NCI-H1436 treated with DMSO at 0.1 percent for 48 hours (cell line): ENCODE data around the gene FAM162B.
"Not testable (repeated sequence)": the region's sequence is repeated elsewhere in the genome, so short reads cannot be mapped to it uniquely, and the experiment has no call there.

Experiments used
- DNase-seq: peaks from one replicate; lab custom pipeline; 2025; lab: John Stamatoyannopoulos, UW

The FAM162B gene

DNA sequence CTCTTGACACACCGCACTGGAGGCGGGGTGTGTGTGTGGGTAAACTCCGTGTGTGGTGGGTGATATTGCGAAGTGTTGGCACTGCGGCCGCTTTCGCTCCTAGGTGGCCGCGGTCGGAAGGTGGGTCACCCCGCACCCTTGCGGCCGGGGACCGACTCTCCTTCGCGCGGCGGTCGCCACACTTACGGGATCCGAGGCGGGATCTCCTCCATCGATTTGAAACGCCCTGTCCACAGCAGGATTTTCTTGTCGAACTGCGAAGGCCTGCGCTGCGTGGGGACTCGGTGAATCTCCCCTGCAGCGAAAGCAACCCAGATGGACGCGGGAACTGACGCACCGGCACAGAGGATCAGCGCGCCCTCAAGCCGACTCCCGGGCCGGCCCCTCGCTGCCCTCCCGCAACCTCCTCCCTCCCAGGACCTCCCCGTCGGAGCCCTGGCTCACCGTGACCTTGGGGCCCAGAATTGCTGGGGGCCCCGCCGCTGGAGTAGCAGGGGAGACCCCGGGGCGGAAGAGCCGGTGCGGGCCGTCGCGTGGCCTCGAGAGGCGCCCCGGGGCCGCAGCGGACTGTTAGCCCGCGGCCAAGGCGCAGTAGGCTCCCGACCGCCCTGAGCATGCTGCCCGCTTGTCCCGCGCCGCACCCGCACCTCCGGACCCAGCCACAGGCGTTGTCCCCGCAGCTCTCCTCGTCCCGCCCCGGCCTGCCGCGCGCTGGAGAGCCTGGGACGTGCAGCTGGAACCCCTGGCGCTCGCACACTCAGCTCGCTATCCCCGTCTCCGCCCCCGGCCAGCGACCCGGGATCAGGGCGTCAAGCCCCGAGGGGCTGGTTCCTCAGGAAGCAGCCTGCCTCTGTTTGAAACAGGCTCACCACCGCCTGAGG is at the start of gene FAM162B:
TSS of gene FAM162B (minus strand) at position 759 of the 881 bp plus-strand sequence. CDS start at position 616, 143 bp downstream.
- no peak for DNase-seq

DNA sequence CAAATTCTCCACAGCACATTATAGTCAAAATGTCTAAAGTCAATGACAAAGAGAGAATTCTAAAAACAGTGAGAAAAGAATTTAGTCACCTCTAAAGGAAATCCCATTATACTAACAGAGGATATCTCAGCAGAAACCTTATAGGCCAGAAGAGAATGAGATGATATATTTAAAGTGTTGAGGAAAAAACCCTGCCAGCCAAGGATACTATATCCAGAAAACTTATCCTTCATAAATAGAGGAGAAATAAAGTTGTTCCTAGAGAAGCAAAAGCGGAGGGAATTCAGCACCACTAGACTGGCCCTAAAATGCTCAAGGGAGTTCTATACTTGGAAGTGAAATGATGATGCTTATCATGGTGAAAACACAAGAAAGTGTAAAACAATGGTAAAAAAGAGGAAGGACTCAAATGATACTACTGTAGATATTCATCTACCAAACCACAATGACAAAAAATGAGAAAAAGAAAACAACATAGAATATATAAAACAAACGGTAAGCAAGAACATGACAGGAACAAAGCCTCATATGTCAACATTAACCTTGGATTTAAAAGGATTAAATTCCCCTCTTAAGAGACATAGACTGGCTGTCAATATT is 46.6 kb upstream of the FAM162B start:
- no peak for DNase-seq

DNA sequence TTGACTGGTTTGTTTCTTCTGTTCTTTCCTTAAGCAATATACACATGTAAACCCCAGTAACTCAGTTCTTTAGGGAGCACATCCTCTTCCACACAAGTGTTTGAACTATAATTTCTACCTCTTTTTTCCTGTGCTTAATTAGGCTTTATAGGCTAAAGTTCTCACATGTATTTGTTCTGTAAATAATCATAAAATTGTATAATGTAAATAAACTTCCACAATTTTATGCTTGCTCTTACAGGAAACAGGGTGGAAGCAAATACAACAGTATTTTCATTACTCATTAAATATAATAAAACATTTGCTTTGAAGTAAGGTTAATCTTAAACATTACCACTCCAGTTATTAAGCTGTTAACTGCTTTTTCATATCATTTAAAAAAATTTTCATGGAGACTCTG is 36.5 kb upstream of the FAM162B start:
- no peak for DNase-seq

DNA sequence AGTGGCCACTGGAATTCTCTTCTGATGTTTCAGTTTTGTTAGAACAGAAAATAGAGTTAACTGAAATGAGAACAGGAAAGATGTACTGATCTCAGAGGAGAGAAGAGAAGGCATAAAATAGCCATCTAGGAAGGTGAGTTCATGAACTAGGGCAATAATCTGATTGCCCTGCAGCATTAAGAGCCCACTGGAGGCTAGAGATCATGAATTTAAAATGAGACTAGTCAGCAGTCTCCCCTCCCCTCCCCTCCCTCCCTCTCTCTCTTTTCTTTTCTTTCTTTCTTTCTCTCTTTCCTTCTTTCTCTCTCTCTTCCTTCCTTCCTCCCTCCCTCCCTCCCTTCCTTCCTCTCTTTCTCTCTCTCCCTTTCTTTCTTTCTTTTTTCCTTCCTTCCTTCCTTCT is 34.4 kb upstream of the FAM162B start:
- no peak for DNase-seq

DNA sequence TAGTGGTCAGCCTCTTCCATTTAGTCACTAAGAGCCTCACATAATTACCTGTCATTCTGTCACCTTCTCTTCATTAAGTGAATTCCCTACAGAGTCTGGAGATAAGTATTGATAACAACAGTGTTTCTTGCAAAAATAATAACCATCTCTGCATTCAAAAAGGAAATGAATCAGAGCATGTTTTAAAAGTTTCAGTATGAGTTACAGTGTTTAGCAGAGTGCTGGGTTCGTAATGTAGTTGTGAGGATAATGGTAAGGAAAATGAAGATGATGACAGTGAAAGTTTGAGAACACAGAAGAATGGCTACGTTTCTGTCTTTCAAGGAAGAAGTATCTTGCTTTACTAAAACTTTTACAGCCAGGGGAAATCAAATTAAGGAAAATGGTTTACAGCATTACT is 32.1 kb upstream of the FAM162B start:
- DNase-seq, result no peak

DNA sequence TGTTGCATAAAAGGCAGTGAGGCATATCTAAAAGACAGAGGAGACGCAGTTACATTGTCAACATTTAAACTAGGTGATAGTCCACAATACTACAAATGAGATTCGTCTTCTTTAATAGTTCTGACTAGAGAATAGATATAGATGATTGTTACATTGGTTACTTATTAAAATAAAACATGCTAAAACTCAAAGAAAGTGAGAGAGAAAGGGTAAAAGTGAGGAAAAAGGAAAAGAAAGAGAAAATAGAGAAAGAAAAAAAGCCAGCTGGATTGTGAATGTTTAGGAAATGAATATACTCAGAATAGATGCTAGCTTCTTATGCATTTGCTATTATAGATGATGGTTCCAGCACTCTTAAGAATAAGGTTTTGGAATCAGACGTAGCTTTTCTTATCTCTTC is 27.7 kb upstream of the FAM162B start:
- no peak for DNase-seq

DNA sequence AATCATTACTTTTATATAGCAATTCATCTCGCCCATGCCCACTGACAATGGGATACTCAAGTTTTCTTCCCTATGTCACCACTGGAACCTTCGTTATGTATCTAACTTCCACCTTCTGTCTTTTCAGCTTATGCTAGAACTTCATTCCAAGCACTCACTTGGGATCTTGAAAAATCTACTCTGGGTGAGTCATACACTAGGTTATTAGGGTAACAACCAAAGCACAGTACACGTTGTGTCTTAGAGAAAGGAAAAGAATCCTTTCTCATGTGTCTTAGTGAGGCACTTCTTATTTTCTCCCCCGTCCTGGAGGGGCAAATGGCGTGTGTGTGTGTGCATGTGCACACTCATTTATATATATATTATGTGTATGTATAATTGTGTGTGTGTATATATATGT is 18.3 kb upstream of the FAM162B start:
- DNase-seq, result no peak

DNA sequence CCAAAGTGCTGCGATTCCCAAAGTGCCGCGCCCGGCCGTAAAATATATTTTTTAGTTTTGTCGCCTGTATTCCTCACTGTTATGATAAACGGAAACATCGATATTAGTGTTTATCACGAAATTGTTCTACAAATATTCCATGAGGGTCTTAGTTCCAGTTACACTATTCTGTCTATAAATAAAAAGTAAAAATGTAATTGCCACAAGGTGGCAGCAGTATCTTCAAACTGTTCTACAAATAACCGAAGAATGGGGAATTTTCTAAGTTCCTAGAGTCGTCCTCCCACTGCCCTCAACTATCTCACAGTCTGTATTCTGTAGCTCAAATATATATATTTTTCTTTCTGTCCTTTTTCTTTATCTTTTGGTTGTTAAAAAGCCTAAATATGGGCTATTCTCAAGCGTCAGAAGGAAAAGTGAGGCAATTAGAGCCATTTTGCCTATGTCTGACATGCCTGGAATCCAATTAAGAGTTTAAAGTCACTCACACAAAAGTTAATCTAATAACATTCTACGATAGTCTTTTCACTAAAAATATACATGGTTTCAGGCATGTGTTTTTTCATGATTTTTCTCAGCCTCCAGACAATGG is 14.2 kb upstream of the FAM162B start:
- peak; percentile 6 for DNase-seq

DNA sequence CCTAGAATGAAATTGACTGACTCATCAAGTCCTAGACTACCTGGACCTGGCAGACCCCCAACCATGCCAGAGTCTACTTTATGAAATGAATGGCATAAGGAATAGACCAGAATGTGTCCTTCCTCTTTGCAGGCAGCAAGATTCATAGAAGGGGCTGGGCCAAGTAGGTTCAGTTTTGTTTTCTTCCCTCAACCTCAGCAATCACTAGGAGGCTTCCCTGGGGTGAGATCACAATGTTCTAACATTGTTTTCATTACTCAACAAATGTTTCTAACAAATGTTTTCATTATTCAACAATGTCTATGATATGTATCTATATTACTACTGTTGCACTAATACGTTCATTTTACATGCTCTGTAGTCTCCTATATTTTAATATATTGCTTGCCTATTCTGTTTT is 8.4 kb upstream of the FAM162B start:
- no peak for DNase-seq

DNA sequence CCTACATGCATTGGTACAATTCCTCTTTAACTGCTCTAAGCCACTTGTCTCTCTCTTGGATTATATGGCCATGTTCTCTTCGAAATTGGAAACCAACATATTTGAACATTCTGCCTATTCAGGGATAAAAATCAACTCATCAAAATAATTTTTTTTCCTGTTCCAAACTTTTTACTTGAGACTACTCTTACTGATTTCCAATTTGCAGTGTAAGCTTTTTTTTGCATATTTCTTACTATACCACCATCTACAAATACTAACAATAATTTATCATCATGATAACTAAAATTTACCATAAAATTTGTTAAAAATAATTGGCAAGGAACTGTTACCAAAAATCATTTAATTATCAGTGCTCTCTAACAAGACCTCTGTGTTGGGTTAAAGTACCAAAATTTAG is 6.9 kb upstream of the FAM162B start:
- no peak for DNase-seq

DNA sequence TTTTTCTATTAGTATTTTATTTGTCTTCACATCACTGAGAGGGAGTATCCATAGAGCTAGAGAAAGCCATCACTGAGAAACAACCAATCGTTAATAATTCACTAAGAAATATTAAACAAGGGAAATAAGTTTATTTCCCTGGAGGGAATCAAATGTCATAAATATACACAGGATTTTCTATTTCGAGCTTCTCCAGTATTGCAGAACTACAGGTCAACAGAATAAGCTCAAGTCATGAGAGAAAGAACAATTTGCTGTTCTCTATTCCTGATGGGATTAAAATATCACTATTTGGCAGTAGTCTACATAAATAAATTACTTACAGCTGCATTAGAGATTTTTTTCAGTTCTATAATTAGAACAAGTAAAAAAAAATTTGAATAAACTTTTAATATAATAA is 2.2 kb upstream of the FAM162B start:
- no peak for DNase-seq

DNA sequence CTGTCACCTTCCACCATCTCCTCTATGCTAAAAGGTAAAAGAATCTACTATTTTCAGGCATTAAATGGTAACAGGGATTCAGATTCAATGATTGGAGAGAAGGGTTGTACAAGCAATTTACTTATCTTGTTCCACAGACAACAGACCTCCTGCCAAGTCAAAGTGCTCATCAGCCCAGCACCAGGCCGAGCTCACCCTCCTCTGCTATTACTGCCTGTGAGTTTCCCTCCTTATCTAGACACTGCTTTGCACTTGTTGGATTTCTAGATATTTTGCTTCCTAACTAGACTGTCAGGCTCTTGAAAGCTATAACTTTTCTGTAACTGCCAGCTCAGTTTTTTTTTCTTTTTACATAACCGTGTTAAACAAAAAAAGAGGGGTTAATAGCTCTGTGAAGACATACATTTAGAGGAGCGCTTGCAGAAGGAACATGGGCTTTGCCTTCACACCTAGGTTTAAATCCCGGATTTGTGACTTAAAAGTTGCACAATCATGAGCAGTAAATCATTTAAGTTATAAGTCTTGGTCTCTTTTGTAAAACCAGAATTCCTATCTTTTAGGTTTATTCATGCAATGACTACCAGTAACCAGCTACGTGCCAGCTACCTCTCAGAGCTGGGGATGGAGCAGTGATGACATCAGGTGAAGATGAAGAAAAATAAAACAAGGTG is 1.1 kb upstream of the FAM162B start:
- no peak for DNase-seq

DNA sequence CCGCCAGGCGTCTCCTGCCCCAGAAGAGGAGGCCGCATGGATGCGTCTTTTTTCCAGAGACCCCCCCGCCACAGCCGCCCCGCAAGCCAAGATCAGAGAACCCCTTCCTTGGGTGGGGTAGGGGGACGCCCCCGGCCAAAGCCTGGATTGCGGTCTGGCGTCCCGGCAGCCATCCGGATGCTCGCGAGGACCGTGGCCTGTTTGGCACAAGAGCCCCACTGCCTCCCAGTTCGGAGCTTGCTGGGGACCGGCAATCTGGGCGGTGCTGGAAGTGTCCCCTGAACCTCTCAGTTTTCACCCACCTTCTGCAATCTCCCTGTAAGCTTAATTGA is 924 bp downstream of the FAM162B start:
- DNase-seq, result no peak

DNA sequence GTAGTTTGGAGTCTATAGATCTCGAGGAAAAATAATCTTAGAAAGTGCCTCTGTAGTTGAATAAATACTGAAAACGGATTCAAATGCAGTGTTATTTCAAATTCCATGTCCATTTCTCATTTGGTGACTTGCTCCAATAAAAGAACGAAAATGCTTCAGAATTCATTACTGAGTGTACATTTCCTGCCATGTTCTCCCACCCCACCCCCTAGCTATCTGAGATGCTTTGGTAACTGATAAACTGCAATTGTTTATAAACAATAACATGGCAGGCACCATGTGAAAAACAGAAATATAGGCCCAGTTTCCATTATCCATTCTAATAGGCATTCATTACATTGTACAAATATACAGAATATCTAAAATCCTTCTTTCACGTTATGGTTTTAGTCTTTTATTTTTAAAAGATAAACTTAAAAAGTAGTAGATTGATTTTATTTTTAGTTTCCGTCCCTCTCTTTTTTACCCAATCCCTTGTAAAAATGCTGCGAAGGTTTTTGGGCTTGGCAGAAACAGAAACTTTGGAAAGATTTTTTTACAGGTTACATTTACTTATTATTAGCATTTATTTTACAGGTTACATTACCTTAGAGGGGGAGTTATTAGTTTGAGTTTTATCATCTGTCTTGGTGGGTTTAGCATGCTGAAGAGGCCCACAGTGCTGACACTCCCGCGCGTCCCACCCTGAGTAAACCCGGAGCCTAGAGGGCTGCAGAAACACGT is 1.5 kb downstream of the FAM162B start:
- no peak for DNase-seq

DNA sequence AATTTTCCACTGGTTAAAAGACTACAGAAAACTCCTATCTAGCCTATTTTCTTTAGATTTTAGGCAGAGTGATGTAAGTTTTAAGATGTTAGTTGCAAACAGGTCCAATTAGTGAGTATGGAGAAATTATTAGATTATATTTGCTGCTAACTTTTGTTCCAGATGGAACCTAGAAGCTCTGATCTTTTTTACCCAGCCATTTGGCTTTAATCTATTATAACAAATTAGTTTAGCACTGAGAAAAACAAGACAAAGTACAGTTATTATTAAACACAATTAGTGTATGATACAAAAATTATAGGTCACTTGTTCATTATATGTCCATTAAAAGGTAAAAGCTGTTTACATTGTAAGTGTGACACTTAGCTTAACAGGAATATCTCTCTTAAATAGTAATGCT is 2.5 kb downstream of the FAM162B start:
- no peak for DNase-seq

DNA sequence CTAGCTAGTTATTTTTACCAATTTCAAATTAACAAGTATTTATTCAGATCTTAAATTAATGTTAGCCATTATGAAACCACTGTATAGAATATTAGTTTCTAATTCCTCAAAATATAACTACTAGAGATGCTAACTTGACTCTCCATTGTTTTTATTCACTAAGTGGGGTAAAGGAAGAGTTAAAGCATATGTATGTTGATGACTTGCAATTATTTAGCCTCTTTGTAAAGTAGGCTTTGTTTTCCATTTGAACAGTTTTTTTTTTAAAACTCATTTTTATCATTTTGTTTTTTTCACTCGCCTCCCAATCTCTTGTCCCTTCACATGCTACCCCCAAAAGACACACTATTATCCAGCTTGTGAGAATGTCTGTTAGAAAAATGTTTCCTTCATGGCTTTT is 3.3 kb downstream of the FAM162B start:
- no peak for DNase-seq

DNA sequence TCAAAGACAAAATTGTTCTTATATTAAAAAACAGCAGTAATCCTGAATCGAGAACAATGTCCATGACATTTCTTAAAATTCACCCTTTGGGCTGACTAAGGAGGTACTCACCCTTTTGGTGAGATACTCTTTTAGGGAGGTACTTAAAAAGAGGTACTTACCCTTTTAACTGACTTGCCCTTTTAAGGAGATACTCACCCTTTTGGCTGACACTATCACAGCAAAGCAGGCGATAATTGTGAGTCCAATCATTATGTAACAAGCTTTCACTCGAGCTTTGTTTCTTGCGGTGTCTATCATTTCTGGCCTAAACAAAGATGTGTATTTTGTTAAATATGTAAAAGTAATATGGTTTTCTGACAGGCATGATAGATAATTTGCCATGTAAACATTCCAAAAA is 3.7 kb downstream of the FAM162B start:
- DNase-seq, result no peak

DNA sequence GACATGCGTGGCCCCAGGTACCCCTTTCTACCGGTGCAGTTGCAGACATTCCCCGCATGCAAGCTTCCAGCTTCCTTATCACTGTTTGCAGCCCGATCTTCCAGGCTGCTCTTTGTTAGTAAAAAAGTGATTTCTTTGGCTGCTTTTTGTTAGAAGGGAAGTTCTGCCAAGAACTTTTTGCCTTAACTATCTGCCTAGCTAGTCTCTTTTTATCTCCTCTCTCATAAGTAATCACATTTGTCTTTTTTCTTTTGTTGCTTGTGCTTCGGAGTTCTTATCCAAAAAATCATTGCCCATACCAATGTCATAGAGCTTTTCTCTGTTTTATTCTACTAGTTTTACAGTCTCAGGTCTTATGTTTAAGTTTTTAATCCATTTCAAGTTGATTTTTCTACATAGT is 20.3 kb downstream of the FAM162B start:
- DNase-seq, result no peak

DNA sequence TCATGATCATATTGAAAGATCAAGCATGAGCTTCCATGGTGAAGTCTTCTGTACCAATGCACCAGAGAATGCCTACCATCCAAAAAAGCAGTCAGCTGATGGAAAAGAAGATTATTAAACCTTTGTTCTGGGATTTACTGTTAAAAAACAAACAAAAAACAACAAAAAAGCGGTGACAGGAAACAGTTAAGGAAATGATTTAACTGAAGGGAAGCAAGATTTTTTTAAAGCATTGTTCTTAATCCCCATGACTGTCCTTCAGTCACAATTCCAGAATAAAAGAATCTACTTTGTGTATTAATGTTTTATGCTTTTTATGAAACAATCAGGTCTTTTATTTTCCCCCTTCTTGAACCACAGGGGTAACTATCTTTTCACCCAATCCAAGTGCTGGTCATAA is 23.9 kb downstream of the FAM162B start:
- DNase-seq, result no peak

DNA sequence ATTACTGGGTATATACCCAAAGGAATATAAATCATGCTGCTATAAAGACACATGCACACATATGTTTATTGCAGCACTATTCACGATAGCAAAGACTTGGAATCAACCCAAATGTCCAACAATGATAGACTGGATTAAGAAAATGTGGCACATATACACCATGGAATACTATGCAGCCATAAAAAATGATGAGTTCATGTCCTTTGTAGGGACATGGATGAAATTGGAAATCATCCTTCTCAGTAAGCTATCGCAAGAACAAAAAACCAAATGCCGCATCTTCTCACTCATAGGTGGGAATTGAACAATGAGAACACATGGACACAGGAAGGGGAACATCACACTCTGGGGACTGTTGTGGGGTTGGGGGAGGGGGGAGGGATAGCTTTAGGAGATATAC is 25.0 kb downstream of the FAM162B start:
- not testable (repeated sequence) for DNase-seq

DNA sequence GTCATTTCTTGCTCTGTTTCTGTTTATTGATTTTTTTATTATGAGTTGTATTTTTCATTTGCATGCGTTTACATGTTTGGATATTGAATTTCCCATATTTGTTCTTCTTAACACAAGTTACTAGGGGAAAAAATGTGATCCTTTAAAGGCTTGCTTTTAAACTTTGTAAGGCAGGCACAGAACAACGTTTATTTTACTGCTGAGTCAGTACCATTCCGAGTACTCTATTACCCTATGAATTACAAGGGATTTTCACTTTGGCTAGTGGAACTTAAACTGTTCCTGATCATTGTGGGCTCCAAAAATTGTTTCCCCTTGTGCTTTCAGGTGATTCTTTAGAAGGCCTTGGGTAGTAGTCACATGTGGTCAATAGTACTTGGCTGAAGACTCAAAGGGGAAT is 28.5 kb downstream of the FAM162B start:
- DNase-seq, result no peak

DNA sequence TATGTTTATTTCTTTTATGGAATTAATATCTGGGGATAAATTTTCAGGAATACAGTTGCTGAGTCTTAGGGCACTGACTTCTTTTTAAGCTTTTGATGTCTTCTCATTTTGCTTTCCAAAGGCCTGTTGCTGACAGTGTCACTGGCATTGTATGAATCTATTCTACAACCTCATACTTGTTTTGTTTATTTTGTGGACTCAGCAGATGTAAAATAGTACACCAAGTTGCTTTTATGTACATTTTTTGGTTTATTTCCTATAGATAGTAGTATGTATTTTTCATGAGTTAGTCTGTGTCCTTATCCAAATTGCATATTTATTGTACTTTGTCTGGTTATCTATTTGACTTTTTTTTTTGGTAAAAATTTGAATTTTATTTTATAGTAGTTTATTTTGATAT is 35.0 kb downstream of the FAM162B start:
- no peak for DNase-seq
